ENCODE measurements around the gene GSAP.

DNA sequence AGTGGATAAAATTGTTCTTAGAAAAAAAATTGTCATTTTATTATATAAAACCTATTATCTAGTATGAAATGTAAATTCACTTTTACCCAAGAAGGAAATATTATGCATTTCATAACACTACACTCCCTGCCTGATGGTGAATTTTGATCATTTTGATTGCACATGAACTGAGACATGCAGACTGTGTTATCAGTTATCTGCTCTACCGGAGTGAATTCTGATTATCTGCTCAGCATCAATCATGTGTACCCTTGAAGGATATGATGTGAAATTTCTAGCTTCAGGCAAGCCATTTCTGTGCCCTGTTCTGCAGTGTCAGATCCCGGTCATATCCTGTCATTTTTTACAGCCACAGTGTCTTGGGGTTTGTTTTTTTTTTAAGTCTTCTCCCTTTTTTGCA lies 131.5 kb downstream of the GSAP start:
- TF ChIP-seq, protein P1, sequence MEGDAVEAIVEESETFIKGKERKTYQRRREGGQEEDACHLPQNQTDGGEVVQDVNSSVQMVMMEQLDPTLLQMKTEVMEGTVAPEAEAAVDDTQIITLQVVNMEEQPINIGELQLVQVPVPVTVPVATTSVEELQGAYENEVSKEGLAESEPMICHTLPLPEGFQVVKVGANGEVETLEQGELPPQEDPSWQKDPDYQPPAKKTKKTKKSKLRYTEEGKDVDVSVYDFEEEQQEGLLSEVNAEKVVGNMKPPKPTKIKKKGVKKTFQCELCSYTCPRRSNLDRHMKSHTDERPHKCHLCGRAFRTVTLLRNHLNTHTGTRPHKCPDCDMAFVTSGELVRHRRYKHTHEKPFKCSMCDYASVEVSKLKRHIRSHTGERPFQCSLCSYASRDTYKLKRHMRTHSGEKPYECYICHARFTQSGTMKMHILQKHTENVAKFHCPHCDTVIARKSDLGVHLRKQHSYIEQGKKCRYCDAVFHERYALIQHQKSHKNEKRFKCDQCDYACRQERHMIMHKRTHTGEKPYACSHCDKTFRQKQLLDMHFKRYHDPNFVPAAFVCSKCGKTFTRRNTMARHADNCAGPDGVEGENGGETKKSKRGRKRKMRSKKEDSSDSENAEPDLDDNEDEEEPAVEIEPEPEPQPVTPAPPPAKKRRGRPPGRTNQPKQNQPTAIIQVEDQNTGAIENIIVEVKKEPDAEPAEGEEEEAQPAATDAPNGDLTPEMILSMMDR (IDR thresholded peaks at IDR 0.05), result no peak
- TF ChIP-seq POLR2A (IDR thresholded peaks at IDR 0.05), result no peak
